ENCODE measurements around the gene SNTN.

GRCh38 chr3:63639806-63640205, 12.7 kb upstream of the SNTN start:
- TF ChIP-seq CTCF (conservative IDR thresholded peaks at IDR 0.05) (no peak), ZFX (IDR thresholded peaks at IDR 0.05) (no peak)

Measured in C4-2B (cell line).